K562 (cell line): Measurements from ENCODE around the gene SKAP2. TPM values are rescaled to one million over a fixed set of nuclear protein-coding genes. Genes with fewer than 3 reads are reported as not detected.

Experiments used
- ATAC-seq: fragments of 200-7000 bp; cut with Tn5 transposase; 3 replicates; pipeline ENCODE4 v1.9.1; 2020; ENCODE audit warnings: moderate library complexity
- BruUV-seq: library from RNA; stranded (reverse); fragments of 400-500 nt; replicated peaks from 2 replicates; lab custom pipeline; 2021; lab: Mats Ljungman, UMichigan
- CTCF ChIA-PET: fragments of 300-600 bp; formaldehyde crosslinking; extraction: SDS; loops from one replicate; lab custom pipeline; 2021; ENCODE audit warnings: low intra/inter-chr PET ratio; lab: Yijun Ruan, JAX
- POLR2A ChIA-PET: fragments of 300-600, 350-650 bp; sonication (Branson Sonifier 250); formaldehyde crosslinking; extraction: SDS; loops from one replicate; lab custom pipeline; 2021; ENCODE audit warnings: antibody characterized with exemption, inconsistent platforms; lab: Yijun Ruan, JAX
- DNase-seq, 4 experiments: peaks; one replicate each; pipeline versions ENCODE4 v3.0.0 to v3.0.0-alpha.2; 2011 to 2018; ENCODE audit warnings: low spot score in 3 of 4, mixed read lengths in 3 of 4; ENCODE audit errors: extremely low read depth in 1 of 4
- FAIRE-seq: peaks from 2 replicates; lab custom pipeline; 2011; peaks lifted over from hg19 to GRCh38; lab: Jason Lieb, UNC
- H2AFZ ChIP-seq: 2 replicates; pipeline ENCODE4 v1.6.0; 2011; ENCODE audit warnings: low read depth, low read length, control low read depth, inconsistent platforms
- H3K27ac ChIP-seq: fragments of 200-600 bp; 3 replicates; pipeline ENCODE4 v1.8.0; 2011; ENCODE audit warnings: low read depth, mild to moderate bottlenecking, control low read depth, inconsistent platforms, low read length, moderate library complexity, mixed read lengths; ENCODE audit errors: extremely low read depth
- H3K27me3 ChIP-seq, 2 experiments: fragments of 300-600 bp in 1 of 2; 2 replicates in 1 of 2; 3 replicates in 1 of 2; pipeline versions ENCODE4 v1.6.0 to v1.8.0; 2011; ENCODE audit warnings: inconsistent platforms in 2 of 2, low read length in 2 of 2, mild to moderate bottlenecking in 1 of 2, mixed read lengths in 1 of 2, moderate library complexity in 1 of 2; ENCODE audit not compliant: control insufficient read depth in 2 of 2, insufficient read depth in 2 of 2
- H3K36me3 ChIP-seq: fragments of 300-600 bp; 3 replicates; pipeline ENCODE4 v1.8.0; 2011; ENCODE audit warnings: mild to moderate bottlenecking, low read length, inconsistent platforms; ENCODE audit not compliant: control insufficient read depth, insufficient read depth
- H3K4me1 ChIP-seq, 2 experiments: fragments of 200-600 bp in 1 of 2; replicated peaks in 1 of 2; 2 replicates in 1 of 2; 3 replicates in 1 of 2; pipeline versions ENCODE4 v1.5.1 to v1.8.0; 2011; ENCODE audit warnings: inconsistent platforms in 2 of 2, low read length in 2 of 2, mild to moderate bottlenecking in 1 of 2, mixed read lengths in 1 of 2, moderate library complexity in 1 of 2; ENCODE audit not compliant: control insufficient read depth in 2 of 2, insufficient read depth in 2 of 2
- H3K4me2 ChIP-seq: 2 replicates; pipeline ENCODE4 v1.6.1; 2011; ENCODE audit warnings: low read length, control low read depth, inconsistent platforms, mixed read lengths; ENCODE audit not compliant: insufficient read depth
- H3K4me3 ChIP-seq: fragments of 200-600 bp; sonication (generic), shearing (Covaris generic); 2 replicates; pipeline ENCODE4 v1.5.1; 2016; ENCODE audit warnings: control low read depth, inconsistent platforms
- H3K79me2 ChIP-seq: fragments of 200-600 bp; 3 replicates; pipeline ENCODE4 v1.8.0; 2011; ENCODE audit warnings: low read length, inconsistent platforms; ENCODE audit not compliant: control insufficient read depth, insufficient read depth
- H3K9ac ChIP-seq, 2 experiments: 2 replicates each; pipeline versions ENCODE4 v1.6.0 to v1.6.1; 2011; ENCODE audit warnings: low read depth in 2 of 2, low read length in 2 of 2, control low read depth in 1 of 2, inconsistent platforms in 1 of 2, mild to moderate bottlenecking in 1 of 2, mixed read lengths in 1 of 2; ENCODE audit not compliant: insufficient read depth in 1 of 2
- H3K9me1 ChIP-seq: one replicate; pipeline ENCODE4 v1.6.0; 2011; ENCODE audit warnings: inconsistent platforms, mild to moderate bottlenecking, low read length, moderate library complexity; ENCODE audit not compliant: control insufficient read depth, insufficient read depth
- H3K9me3 ChIP-seq: replicated peaks from 2 replicates; pipeline ENCODE4 v1.5.1; 2011; ENCODE audit warnings: low read depth, low read length, inconsistent platforms; ENCODE audit not compliant: control insufficient read depth, insufficient read depth
- H4K20me1 ChIP-seq: replicated peaks from 2 replicates; pipeline ENCODE4 v1.6.1; 2011; ENCODE audit warnings: low read length, inconsistent platforms, mixed read lengths; ENCODE audit not compliant: control insufficient read depth, insufficient read depth
- CBX3 ChIP-seq, 2 experiments: IDR thresholded peaks; 1 replicate in 1 of 2; 2 replicates in 1 of 2; pipeline ENCODE4 v1.6.1; 2012; ENCODE audit warnings: inconsistent platforms in 2 of 2, low read length in 2 of 2, borderline replicate concordance in 1 of 2, control low read depth in 1 of 2
- CC2D1A ChIP-seq: fragments of 450-650 bp; IDR thresholded peaks from 2 replicates; pipeline ENCODE4 v1.6.1; 2017; ENCODE audit warnings: mild to moderate bottlenecking
- LEF1 ChIP-seq: fragments of 450-650 bp; IDR thresholded peaks from 2 replicates; pipeline ENCODE4 v1.6.1; 2016; ENCODE audit warnings: mild to moderate bottlenecking
- NCOA1 ChIP-seq: fragments of 450-650 bp; IDR thresholded peaks from 2 replicates; pipeline ENCODE4 v1.6.1; 2016; ENCODE audit warnings: low read depth
- NFE2L1 ChIP-seq: fragments of 450-650 bp; IDR thresholded peaks from 2 replicates; pipeline ENCODE4 v1.6.1; 2016; ENCODE audit warnings: missing genetic modification characterization, low read depth, mild to moderate bottlenecking, missing compliant biosample characterization, moderate library complexity, borderline replicate concordance
- OTX1 ChIP-seq: fragments of 450-650 bp; formaldehyde crosslinking; IDR thresholded peaks from 2 replicates; pipeline ENCODE4 v1.4.0; 2022; ENCODE audit warnings: mild to moderate bottlenecking
- PTBP1 ChIP-seq: fragments of 200-400 bp; formaldehyde crosslinking; IDR thresholded peaks from 2 replicates; pipeline ENCODE4 v1.6.1; 2017; ENCODE audit warnings: low read depth, low read length
- TCF7L2 ChIP-seq: fragments of 150-350 bp; IDR thresholded peaks from 2 replicates; pipeline ENCODE4 v1.6.1; 2016; ENCODE audit warnings: low read depth, mild to moderate bottlenecking, low read length, moderate library complexity
- TRIM28 ChIP-seq: fragments of 450-650 bp; IDR thresholded peaks from 2 replicates; pipeline ENCODE4 v1.6.1; 2017
- U2AF1 ChIP-seq: fragments of 200-400 bp; formaldehyde crosslinking; optimal IDR thresholded peaks from 2 replicates; pipeline ENCODE3; 2017; ENCODE audit warnings: mild to moderate bottlenecking, low read depth, low read length, moderate library complexity
- YY1 ChIP-seq, 3 experiments: IDR thresholded peaks; 2 replicates each; pipeline ENCODE4 v1.6.1; 2011; ENCODE audit warnings: low read length in 2 of 3, mild to moderate bottlenecking in 2 of 3, moderate library complexity in 2 of 3, borderline replicate concordance in 1 of 3, control low read depth in 1 of 3, low read depth in 1 of 3; ENCODE audit not compliant: insufficient read depth in 3 of 3, insufficient replicate concordance in 2 of 3, control insufficient read depth in 1 of 3, insufficient read length in 1 of 3; ENCODE audit errors: extremely low read depth in 1 of 3
- ZFX ChIP-seq: sonication (generic); formaldehyde crosslinking; IDR thresholded peaks from 2 replicates; pipeline ENCODE4 v1.8.0; 2022; ENCODE audit warnings: mild to moderate bottlenecking, missing genetic modification reagents, moderate library complexity
- ZNF12 ChIP-seq: sonication (generic); formaldehyde crosslinking; IDR thresholded peaks from 2 replicates; pipeline ENCODE4 v1.4.0; 2020; ENCODE audit warnings: mild to moderate bottlenecking, missing genetic modification reagents
- ZNF507 ChIP-seq: conservative IDR thresholded peaks from 2 replicates; pipeline ENCODE4 v1.6.1; 2017; ENCODE audit warnings: missing genetic modification characterization, missing compliant biosample characterization
- WGBS: fragments of 100-300 bp; shearing (Covaris generic); methylation state at CpG from one replicate; pipeline ENCODE4 v1.1.6; 2016; ENCODE audit warnings: low coverage, mixed read lengths; ENCODE audit not compliant: insufficient coverage; ENCODE audit errors: missing lambda C conversion rate; 5-methylcytosine and 5-hydroxymethylcytosine counted together
- in situ Hi-C: fragments of 300-500 bp; cut with MboI; formaldehyde crosslinking; loops from 4 replicates; pipeline ENCODE4 v1.15.0; 2018; ENCODE audit warnings: inconsistent platforms, mixed read lengths
- intact Hi-C: fragments of 100-400 bp; cut with micrococcal nuclease; formaldehyde crosslinking; loops from 2 replicates; pipeline ENCODE4 v1.14.2; 2022
- polyA plus RNA-seq, 8 experiments: library from polyadenylated mRNA; depleted of rRNA in 4 of 8; stranded (reverse) in 5 of 8; unstranded in 3 of 8; fragments of >200 nt; fragmentation: Nextera tagmentation in 2 of 8; fragmentation: Illumina TruSeq in 1 of 8; extraction: Ambion mirVana in 2 of 8; extraction: Trizol in 1 of 8; gene quantifications; 2 replicates each; pipeline versions ENCODE4 v1.2.1 to v1.2.3, GENCODE V29; 2011 to 2014; ENCODE audit warnings: inconsistent platforms in 1 of 8, missing spikeins in 1 of 8
- total RNA-seq, 7 experiments: library from RNA; depleted of rRNA in 6 of 7; stranded (reverse); fragments of >200 nt in 6 of 7; fragmentation: Illumina TruSeq in 2 of 7; extraction: Trizol in 2 of 7; gene quantifications; 2 replicates each; pipeline versions ENCODE4 v1.2.1 to v1.2.3, GENCODE V29; 2011 to 2021; ENCODE audit warnings: low replicate concordance in 1 of 7
- TF ChIP-seq, protein P1 (sequence below): IDR thresholded peaks from 3 replicates; pipeline ENCODE4 v1.6.1; 2011; ENCODE audit warnings: borderline replicate concordance, mild to moderate bottlenecking; ENCODE audit not compliant: insufficient read length, insufficient read depth
- TF ChIP-seq, protein P2 (sequence below): fragments of 450-650 bp; formaldehyde crosslinking; IDR thresholded peaks from 2 replicates; pipeline ENCODE4 v1.4.0; 2020; ENCODE audit warnings: mild to moderate bottlenecking, mixed read lengths
- TF ChIP-seq, protein P3 (sequence below), 2 experiments: fragments of 450-650 bp; IDR thresholded peaks; 2 replicates each; pipeline ENCODE4 v1.6.1; 2016

SKAP2 gene
- total and polyA plus RNA-seq, 9 of the 15 experiments (the other 6 are each of a cell fraction or from before 2014, with no cell fraction given), result 4.2 to 11.7 (median 8.3) TPM

DNA sequence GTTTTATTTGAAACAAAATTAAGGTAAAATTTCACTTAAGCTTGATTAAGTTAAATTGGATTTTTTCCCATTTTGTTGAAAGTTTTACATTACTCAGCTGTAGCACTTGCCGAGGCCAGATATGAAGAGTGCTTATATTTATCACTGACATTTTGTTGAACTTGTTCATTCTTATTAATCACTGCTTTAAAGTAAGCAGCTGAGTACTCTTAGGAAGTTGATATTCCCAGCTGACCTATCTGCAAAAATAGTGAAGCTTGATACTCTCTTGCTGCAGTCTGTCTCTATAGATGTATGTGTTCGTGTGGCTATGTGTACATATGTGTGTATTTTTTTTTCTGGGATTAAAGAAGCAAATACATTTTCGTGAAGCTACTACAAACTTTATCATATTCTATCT lies 150.0 kb downstream of the SKAP2 start:
- no peaks in the 10 kb centered on the region for H3K9me1 ChIP-seq
- no peak overlapping the region for H3K27ac ChIP-seq
- H4K20me1 ChIP-seq, result no peaks in the 10 kb centered on the region
- FAIRE-seq, result no peak
- ATAC-seq, result no peak
- WGBS, result 3% methylated on average over 3 of the region's 3 CpGs
- no peak overlapping the region for H3K4me2 ChIP-seq
- no peak overlapping the region for H3K4me3 ChIP-seq
- no TSS peak for BruUV-seq
- ChIA-PET CTCF (no interaction called here), POLR2A (no interaction called here)
- no peaks in the 10 kb centered on the region for H3K9me3 ChIP-seq
- in situ Hi-C loops (no loop called here), intact Hi-C loops (no loop called here)
- no peaks in the 10 kb centered on the region for H3K4me1 ChIP-seq
- no peak overlapping the region for H2AFZ ChIP-seq
- H3K27me3 ChIP-seq, result no peaks in the 10 kb centered on the region; a peak in 1 of 5 replicates
- no peaks in the 10 kb centered on the region for H3K79me2 ChIP-seq
- no peak for DNase-seq
- no peak overlapping the region for H3K9ac ChIP-seq
- no peaks in the 10 kb centered on the region for H3K36me3 ChIP-seq
- TF ChIP-seq YY1 (IDR thresholded peaks at IDR 0.05; ENCODE audit: borderline replicate concordance in 1 of 3, control insufficient read depth in 1 of 3, extremely low read depth in 1 of 3, insufficient read depth in 3 of 3, insufficient read length in 1 of 3, insufficient replicate concordance in 2 of 3, low read depth in 1 of 3, low read length in 2 of 3), result no peak
- TF ChIP-seq, protein P1, sequence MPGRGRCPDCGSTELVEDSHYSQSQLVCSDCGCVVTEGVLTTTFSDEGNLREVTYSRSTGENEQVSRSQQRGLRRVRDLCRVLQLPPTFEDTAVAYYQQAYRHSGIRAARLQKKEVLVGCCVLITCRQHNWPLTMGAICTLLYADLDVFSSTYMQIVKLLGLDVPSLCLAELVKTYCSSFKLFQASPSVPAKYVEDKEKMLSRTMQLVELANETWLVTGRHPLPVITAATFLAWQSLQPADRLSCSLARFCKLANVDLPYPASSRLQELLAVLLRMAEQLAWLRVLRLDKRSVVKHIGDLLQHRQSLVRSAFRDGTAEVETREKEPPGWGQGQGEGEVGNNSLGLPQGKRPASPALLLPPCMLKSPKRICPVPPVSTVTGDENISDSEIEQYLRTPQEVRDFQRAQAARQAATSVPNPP, result no peak
- no peak for TF ChIP-seq NCOA1
- no peak for TF ChIP-seq PTBP1
- TF ChIP-seq, protein P2, sequence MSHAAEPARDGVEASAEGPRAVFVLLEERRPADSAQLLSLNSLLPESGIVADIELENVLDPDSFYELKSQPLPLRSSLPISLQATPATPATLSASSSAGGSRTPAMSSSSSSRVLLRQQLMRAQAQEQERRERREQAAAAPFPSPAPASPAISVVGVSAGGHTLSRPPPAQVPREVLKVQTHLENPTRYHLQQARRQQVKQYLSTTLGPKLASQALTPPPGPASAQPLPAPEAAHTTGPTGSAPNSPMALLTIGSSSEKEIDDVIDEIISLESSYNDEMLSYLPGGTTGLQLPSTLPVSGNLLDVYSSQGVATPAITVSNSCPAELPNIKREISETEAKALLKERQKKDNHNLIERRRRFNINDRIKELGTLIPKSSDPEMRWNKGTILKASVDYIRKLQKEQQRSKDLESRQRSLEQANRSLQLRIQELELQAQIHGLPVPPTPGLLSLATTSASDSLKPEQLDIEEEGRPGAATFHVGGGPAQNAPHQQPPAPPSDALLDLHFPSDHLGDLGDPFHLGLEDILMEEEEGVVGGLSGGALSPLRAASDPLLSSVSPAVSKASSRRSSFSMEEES, result no peak
- TF ChIP-seq, protein P3, sequence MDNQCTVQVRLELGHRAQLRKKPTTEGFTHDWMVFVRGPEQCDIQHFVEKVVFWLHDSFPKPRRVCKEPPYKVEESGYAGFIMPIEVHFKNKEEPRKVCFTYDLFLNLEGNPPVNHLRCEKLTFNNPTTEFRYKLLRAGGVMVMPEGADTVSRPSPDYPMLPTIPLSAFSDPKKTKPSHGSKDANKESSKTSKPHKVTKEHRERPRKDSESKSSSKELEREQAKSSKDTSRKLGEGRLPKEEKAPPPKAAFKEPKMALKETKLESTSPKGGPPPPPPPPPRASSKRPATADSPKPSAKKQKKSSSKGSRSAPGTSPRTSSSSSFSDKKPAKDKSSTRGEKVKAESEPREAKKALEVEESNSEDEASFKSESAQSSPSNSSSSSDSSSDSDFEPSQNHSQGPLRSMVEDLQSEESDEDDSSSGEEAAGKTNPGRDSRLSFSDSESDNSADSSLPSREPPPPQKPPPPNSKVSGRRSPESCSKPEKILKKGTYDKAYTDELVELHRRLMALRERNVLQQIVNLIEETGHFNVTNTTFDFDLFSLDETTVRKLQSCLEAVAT (IDR thresholded peaks at IDR 0.05), result no peak
- TF ChIP-seq ZFX (CRISPR knock-in tag), result no peak
- TF ChIP-seq U2AF1, result no peak
- no peak for TF ChIP-seq CBX3 (IDR thresholded peaks at IDR 0.05; ENCODE audit: borderline replicate concordance in 1 of 2, low read length in 2 of 2)
- no peak for TF ChIP-seq ZNF12
- no peak for TF ChIP-seq TCF7L2
- no peak for TF ChIP-seq OTX1 (CRISPR knock-in tag)
- no peak for TF ChIP-seq LEF1
- no peak for TF ChIP-seq CC2D1A
- TF ChIP-seq NFE2L1, result no peak
- no peak for TF ChIP-seq TRIM28
- TF ChIP-seq ZNF507 (tag), result no peak
